ENCODE results near the gene PIANP.

PIANP gene

DNA sequence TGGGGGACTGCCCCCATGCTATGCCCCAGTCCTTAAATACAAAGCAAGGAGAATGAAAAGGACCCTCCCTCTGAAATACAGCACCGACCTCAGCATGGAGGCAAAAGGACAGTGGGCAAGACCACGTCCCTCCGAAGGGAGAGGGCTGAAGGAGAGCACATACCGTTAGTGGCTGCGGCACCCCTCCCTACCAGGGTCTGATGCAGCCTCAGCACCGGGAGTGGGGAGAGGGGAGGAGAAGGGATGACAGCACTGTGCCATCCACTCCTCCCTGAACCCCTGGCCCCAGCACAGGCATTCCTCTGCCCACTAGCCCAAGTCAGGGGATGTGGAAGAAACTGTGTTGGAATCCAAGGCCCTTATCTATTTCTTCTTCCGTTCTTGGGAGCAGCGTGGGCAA lies 49.8 kb downstream of the PIANP start:
- no peak for DNase-seq (ENCODE audit: low read depth, low spot score)
- ChIA-PET POLR2A (no interaction called here), CTCF (no interaction called here)
- H3K4me3 ChIP-seq (ENCODE audit: low read depth, low read length) = no peak overlapping the region
- TF ChIP-seq, protein P1, sequence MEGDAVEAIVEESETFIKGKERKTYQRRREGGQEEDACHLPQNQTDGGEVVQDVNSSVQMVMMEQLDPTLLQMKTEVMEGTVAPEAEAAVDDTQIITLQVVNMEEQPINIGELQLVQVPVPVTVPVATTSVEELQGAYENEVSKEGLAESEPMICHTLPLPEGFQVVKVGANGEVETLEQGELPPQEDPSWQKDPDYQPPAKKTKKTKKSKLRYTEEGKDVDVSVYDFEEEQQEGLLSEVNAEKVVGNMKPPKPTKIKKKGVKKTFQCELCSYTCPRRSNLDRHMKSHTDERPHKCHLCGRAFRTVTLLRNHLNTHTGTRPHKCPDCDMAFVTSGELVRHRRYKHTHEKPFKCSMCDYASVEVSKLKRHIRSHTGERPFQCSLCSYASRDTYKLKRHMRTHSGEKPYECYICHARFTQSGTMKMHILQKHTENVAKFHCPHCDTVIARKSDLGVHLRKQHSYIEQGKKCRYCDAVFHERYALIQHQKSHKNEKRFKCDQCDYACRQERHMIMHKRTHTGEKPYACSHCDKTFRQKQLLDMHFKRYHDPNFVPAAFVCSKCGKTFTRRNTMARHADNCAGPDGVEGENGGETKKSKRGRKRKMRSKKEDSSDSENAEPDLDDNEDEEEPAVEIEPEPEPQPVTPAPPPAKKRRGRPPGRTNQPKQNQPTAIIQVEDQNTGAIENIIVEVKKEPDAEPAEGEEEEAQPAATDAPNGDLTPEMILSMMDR (IDR thresholded peaks at IDR 0.05; ENCODE audit: insufficient read depth, low read length, missing control alignments) = no peak

DNA sequence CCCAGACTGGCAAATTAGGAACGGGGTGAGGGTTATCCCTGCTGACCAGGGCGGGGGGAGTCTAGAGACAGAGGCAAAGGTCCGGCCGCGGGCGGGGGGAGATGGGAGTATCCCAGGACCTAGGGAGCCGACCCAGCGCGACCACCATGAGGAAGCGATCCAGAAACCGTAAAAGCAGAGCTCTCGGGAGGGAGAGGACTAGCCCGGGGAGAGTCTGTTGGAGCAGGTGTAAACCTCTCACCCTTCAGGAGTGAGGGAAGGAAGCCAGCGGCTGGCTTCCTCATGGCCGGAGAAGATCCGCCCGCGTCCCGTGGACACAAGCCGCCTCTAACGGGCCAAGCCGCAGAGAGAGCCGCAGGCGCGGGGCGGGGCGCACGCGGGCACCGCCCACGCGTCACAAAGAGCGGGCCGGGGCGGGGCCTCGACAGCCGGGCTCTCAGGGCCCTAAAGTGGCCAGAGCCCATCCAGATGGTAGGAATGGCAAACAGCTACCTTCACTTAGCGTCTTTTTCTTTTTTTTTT lies 53.5 kb downstream of the PIANP start, which contains the start of gene ACRBP:
TSS of gene ACRBP (minus strand) at position 350 of the 522 bp plus-strand sequence. CDS start at position 284, 66 bp downstream.
- DNase-seq (ENCODE audit: low read depth, low spot score) = no peak
- peak within 1 kb of the TSS; percentile 37 for H3K4me3 ChIP-seq (ENCODE audit: low read depth, low read length)
- CTCF ChIA-PET = interaction anchor here (3.6 kb wide), 1 partner anchor 27 kb away, joined by 24 read pairs; no protein-coding TSS in a partner anchor
- TF ChIP-seq, protein P1 (IDR thresholded peaks at IDR 0.05; ENCODE audit: insufficient read depth, low read length, missing control alignments) = no peak
- POLR2A ChIA-PET = interaction anchor here (0.5 kb wide), 1 partner anchor 71 kb away, joined by 4 read pairs; no protein-coding TSS in a partner anchor

DNA sequence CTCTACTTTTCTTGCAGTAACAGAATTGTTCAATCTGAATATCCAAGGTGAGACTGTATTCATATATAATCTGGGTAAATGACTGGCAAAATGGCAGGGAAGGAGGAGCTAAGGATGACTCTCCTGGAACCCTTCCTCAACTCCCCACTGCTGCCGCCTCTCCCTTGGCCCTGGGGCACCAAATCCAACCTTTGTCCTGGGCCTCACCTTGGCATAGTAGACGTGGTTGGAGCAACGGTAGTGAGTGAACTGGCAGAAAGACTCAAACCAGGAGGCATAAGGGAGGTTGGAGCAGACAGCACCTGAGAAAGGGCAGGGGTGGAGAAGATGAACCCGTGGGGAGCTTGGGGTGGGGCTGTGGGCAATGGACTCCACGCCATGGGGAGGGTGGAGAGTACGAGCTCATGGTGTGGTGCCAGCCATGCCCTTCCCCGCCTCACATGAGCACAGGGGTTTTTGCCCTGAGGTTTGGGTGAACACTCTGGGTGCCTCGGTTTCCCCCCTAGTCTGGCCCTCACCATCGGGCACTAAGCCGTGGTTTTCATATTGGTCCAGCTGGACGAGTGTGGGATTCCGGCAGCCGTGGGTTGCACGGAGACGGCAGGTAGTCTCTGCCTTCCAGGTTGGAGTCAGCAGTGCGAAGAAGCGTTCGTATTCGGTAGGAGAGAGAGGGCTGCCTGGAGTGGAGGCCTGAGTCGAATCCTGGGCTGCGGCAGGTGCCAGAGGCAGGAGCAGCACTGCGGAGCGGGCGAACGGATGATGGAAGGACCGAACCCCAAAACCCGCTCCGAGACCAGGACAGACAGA lies 54.1 kb downstream of the PIANP start:
- TF ChIP-seq, protein P1 (IDR thresholded peaks at IDR 0.05; ENCODE audit: insufficient read depth, low read length, missing control alignments) = no peak
- no peak for DNase-seq (ENCODE audit: low read depth, low spot score)
- POLR2A ChIA-PET = interaction anchor here (0.5 kb wide), 1 partner anchor 71 kb away, joined by 4 read pairs; no protein-coding TSS in a partner anchor
- CTCF ChIA-PET = interaction anchor here (3.6 kb wide), 1 partner anchor 26 kb away, joined by 24 read pairs; no protein-coding TSS in a partner anchor
- H3K4me3 ChIP-seq (ENCODE audit: low read depth, low read length) = peak overlapping the region; percentile 37; the same call in 1 of the 2 replicates

DNA sequence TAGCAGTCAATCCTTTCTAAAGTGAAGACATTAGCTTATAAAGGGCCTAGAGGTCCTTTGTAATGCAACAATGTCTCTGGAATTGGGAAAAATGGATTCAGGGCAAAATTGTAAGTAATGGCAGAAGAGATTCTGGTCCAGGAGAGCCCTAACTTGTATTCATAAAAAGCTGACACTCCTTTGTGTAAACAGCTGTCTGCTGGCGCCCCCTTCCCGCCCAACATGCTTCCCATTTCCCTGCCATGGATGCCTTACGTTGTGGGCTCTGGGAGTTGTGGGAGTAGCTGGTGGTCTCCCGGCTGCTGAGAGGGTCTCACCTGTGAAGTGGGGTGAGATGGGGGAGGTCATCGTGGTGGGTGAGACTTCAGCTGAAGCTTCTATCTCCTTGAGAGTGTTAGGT lies 55.7 kb downstream of the PIANP start:
- H3K4me3 ChIP-seq (ENCODE audit: low read depth, low read length) = no peak overlapping the region
- TF ChIP-seq, protein P1 (IDR thresholded peaks at IDR 0.05; ENCODE audit: insufficient read depth, low read length, missing control alignments) = no peak
- CTCF ChIA-PET = interaction anchor here (0.9 to 3.6 kb wide), 4 partner anchors 11 to 25 kb away, joined by 3 to 24 read pairs (median 4); no protein-coding TSS in a partner anchor
- POLR2A ChIA-PET = no interaction called here
- no peak for DNase-seq (ENCODE audit: low read depth, low spot score)

DNA sequence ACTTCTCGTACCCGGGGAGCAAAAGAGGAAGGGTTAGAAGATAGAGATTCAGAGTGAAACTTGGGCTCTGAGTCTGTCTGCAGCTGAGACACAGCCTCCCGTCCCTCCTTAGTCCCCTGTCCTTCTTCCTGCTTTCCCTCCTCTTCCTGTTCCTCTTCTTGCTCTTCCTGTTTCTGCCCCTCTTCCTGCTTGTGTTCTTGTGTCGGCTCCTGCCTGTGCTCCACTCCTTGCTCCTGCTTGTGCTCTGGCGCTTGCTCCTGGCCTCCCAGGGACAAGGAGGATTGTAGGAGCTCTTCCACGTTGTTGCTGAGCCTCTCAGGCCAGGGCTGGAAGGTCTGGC lies 56.4 kb downstream of the PIANP start:
- DNase-seq (ENCODE audit: low read depth, low spot score) = no peak
- ChIA-PET POLR2A (no interaction called here), CTCF (interaction anchor here (1.6 to 3.6 kb wide), 3 partner anchors 12 to 24 kb away, joined by 4 to 24 read pairs (median 5); no protein-coding TSS in a partner anchor)
- TF ChIP-seq, protein P1 (IDR thresholded peaks at IDR 0.05; ENCODE audit: insufficient read depth, low read length, missing control alignments) = no peak
- H3K4me3 ChIP-seq (ENCODE audit: low read depth, low read length) = no peak overlapping the region

Data from AG04449 (cell line).